Measurements from ENCODE around the gene SH3BGRL. TPM values are rescaled to one million over a fixed set of nuclear protein-coding genes. Genes with fewer than 3 reads are reported as not detected.

SH3BGRL gene
- total RNA-seq, 6 donors from 2014 or later = 51.4 to 155 (median 127) TPM

DNA sequence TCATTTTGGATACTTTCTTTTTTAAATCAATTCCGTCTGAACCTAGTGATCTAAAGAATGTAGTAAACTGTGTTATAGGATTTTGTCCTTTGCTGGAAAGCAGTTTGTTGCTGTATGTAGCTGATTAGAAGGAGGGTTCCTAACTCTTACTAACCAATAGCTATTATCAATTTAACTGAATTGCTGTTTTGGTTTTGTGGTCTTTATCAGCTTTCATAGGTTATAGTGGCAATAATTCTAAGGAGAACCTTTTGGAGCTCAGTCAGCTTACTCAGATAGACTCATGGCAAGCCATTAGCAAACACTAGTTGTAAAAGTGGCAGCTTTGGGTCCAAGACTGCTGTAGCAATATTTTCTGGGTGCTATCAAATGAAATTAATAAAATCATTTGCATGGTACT, 29.6 kb downstream of the SH3BGRL start:
- WGBS, 2 donors = 52 to 63% methylated on average over 1 of the region's 1 CpG
- no peaks in the 10 kb centered on the region for H3K27me3 ChIP-seq

DNA sequence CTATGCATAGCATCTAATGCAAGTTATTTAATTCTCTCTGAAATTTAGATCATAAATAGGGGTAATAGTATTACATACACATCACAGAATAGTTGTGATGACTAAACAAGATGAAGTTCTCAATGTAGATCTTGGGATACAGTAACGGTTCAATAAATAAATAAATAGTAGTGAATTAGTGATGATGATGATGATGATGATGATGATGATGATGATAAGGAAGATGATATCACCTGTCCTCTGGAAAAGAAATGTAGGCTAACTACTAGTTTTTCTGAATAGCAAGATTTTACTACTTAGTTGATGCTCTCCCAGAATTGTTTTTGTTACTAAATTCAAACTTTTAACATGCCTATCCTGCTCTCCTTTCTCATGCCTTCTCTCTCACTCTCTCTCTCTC, 30.3 kb downstream of the SH3BGRL start:
- no peak for DNase-seq
- no peak for ATAC-seq (ENCODE audit: low FRiP score in 2 of 2)
- WGBS, 2 donors = 85 to 86% methylated on average over 1 of the region's 1 CpG
- no peaks in the 10 kb centered on the region for H3K9me3 ChIP-seq
- TF ChIP-seq POLR2AphosphoS5 (IDR thresholded peaks at IDR 0.05) = no peak
- TF ChIP-seq EP300 (IDR thresholded peaks at IDR 0.05) = no peak
- TF ChIP-seq, protein P1, sequence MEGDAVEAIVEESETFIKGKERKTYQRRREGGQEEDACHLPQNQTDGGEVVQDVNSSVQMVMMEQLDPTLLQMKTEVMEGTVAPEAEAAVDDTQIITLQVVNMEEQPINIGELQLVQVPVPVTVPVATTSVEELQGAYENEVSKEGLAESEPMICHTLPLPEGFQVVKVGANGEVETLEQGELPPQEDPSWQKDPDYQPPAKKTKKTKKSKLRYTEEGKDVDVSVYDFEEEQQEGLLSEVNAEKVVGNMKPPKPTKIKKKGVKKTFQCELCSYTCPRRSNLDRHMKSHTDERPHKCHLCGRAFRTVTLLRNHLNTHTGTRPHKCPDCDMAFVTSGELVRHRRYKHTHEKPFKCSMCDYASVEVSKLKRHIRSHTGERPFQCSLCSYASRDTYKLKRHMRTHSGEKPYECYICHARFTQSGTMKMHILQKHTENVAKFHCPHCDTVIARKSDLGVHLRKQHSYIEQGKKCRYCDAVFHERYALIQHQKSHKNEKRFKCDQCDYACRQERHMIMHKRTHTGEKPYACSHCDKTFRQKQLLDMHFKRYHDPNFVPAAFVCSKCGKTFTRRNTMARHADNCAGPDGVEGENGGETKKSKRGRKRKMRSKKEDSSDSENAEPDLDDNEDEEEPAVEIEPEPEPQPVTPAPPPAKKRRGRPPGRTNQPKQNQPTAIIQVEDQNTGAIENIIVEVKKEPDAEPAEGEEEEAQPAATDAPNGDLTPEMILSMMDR (IDR thresholded peaks at IDR 0.05) = no peak
- TF ChIP-seq POLR2A (IDR thresholded peaks at IDR 0.05) = no peak
- H3K36me3 ChIP-seq = no peaks in the 10 kb centered on the region
- H3K27ac ChIP-seq = no peak overlapping the region
- no peaks in the 10 kb centered on the region for H3K27me3 ChIP-seq
- H3K4me3 ChIP-seq = no peak overlapping the region
- H3K4me1 ChIP-seq = no peaks in the 10 kb centered on the region

More for the DNA sequence above, 29.6 kb downstream of the SH3BGRL start:
- Histone ChIP-seq H3K9me3 (no peaks in the 10 kb centered on the region), H3K27ac (no peak overlapping the region), H3K4me3 (no peak overlapping the region), H3K36me3 (no peaks in the 10 kb centered on the region), H3K4me1 (no peaks in the 10 kb centered on the region)
- no peak for ATAC-seq (ENCODE audit: low FRiP score in 2 of 2)
- no peak for DNase-seq
- no peak for TF ChIP-seq POLR2A (IDR thresholded peaks at IDR 0.05)
- no peak for TF ChIP-seq POLR2AphosphoS5 (IDR thresholded peaks at IDR 0.05)
- no peak for TF ChIP-seq EP300 (IDR thresholded peaks at IDR 0.05)
- TF ChIP-seq, protein P1 (IDR thresholded peaks at IDR 0.05) = no peak

DNA sequence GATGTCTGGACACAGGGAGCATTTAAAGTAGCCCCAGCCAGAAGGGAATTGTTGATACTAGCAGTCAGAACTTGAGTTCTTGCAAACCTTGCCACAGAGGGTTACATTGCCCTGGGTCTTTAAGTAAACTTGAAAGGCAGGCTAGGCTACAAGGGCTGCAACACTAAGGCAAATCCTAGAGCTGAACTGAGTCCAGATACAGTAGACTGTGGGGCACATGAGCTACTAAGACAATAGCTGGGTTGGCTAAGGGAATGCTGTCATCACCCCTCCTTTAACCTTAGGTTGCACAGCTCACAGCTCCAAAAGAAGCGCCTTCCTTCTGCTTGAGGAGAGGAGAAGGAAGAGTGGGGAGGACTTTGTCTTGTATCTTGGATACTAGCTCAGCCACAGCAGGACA, 35.6 kb downstream of the SH3BGRL start:
- no peak overlapping the region for H3K4me3 ChIP-seq
- no peaks in the 10 kb centered on the region for H3K36me3 ChIP-seq
- H3K27me3 ChIP-seq = no peaks in the 10 kb centered on the region
- TF ChIP-seq, protein P1 (IDR thresholded peaks at IDR 0.05) = no peak
- TF ChIP-seq EP300 (IDR thresholded peaks at IDR 0.05) (no peak), POLR2AphosphoS5 (IDR thresholded peaks at IDR 0.05) (no peak), POLR2A (IDR thresholded peaks at IDR 0.05) (no peak)
- H3K4me1 ChIP-seq = no peaks in the 10 kb centered on the region
- ATAC-seq (ENCODE audit: low FRiP score in 2 of 2) (no peak), DNase-seq (no peak)
- H3K9me3 ChIP-seq = peaks cover 0 to 13% (median 0%) of the 10 kb centered on the region in 4 donors
- no peak overlapping the region for H3K27ac ChIP-seq
- WGBS, 2 donors = 86% methylated on average over 1 of the region's 1 CpG; no CpG with 5 or more reads in 1 of the 2 donors

DNA sequence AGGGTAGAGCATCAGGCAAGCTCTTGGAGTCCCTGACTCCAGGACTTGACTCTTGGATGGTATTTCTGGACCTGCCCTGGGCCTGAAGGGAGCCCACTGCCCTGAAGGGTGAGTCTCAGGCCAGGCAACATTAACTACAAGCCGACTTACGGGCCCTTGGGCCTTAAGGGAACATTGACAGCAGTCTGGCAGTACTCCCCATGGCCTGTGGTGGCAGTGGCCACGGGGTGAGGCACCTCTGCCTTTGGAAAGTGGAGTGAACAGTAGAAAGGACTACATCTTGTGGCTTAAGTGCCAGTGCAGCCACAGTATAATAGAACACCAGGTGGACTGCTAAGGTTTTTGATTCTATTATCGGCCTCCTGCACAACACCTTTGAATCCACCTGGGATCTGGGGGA, 36.3 kb downstream of the SH3BGRL start:
- ATAC-seq (ENCODE audit: low FRiP score in 2 of 2) = no peak
- peaks cover 0 to 13% (median 0%) of the 10 kb centered on the region in 4 donors for H3K9me3 ChIP-seq
- H3K27ac ChIP-seq = no peak overlapping the region
- H3K27me3 ChIP-seq = no peaks in the 10 kb centered on the region
- no peaks in the 10 kb centered on the region for H3K36me3 ChIP-seq
- no peak overlapping the region for H3K4me3 ChIP-seq
- WGBS, 2 donors = 71 to 80% methylated on average over 1 to 4 of the region's 4 CpGs
- DNase-seq = no peak
- no peaks in the 10 kb centered on the region for H3K4me1 ChIP-seq
- TF ChIP-seq EP300 (IDR thresholded peaks at IDR 0.05) = no peak
- TF ChIP-seq, protein P1 (IDR thresholded peaks at IDR 0.05) = no peak
- no peak for TF ChIP-seq POLR2AphosphoS5 (IDR thresholded peaks at IDR 0.05)
- no peak for TF ChIP-seq POLR2A (IDR thresholded peaks at IDR 0.05)

- no peak for DNase-seq
- 80 to 100% methylated on average over 1 to 4 of the region's 4 CpGs for WGBS, 2 donors
These were observed 38.9 kb downstream of the SH3BGRL start for GRCh38 chrX:81240701-81241331.

More at GRCh38 chrX:81240701-81241331, 38.9 kb downstream of the SH3BGRL start:
- Histone ChIP-seq H3K36me3 (no peaks in the 10 kb centered on the region), H3K4me3 (no peak overlapping the region), H3K9me3 (peaks cover 0 to 13% (median 0%) of the 10 kb centered on the region in 4 donors), H3K27ac (no peak overlapping the region), H3K4me1 (no peaks in the 10 kb centered on the region), H3K27me3 (no peaks in the 10 kb centered on the region)
- ATAC-seq (ENCODE audit: low FRiP score in 2 of 2) = no peak
- TF ChIP-seq POLR2AphosphoS5 (IDR thresholded peaks at IDR 0.05) (no peak), EP300 (IDR thresholded peaks at IDR 0.05) (no peak), POLR2A (IDR thresholded peaks at IDR 0.05) (no peak)
- TF ChIP-seq, protein P1 (IDR thresholded peaks at IDR 0.05) = no peak

Measured in upper lobe of left lung (tissue), 6 donors.